ENCODE measurements around the gene HELB.

Gene HELB

GRCh38 chr12:66301944-66302826 lies at the start of gene HELB:
TSS of gene HELB (plus strand) at chr12:66302493. CDS start at chr12:66302604, 111 bp downstream.
- DNase-seq = peak; percentile 97

GRCh38 chr12:66252771-66253170 lies 49.5 kb upstream of the HELB start:
- no peak for DNase-seq

- DNase-seq = no peak
Observed at GRCh38 chr12:66255737-66256136, 46.6 kb upstream of the HELB start.

GRCh38 chr12:66258011-66258410 lies 44.3 kb upstream of the HELB start:
- DNase-seq = no peak

GRCh38 chr12:66262737-66263136 lies 39.6 kb upstream of the HELB start:
- no peak for DNase-seq

- peak; percentile 53 for DNase-seq
Observed at GRCh38 chr12:66268562-66268961, 33.7 kb upstream of the HELB start.

GRCh38 chr12:66269142-66269541 lies 33.2 kb upstream of the HELB start:
- no peak for DNase-seq

GRCh38 chr12:66269757-66270383 lies 32.4 kb upstream of the HELB start:
- peak; percentile 75 for DNase-seq

GRCh38 chr12:66270613-66271012 lies 31.7 kb upstream of the HELB start:
- DNase-seq = no peak

GRCh38 chr12:66272650-66273049 lies 29.6 kb upstream of the HELB start:
- DNase-seq = no peak

GRCh38 chr12:66273147-66273546 lies 29.1 kb upstream of the HELB start:
- no peak for DNase-seq

GRCh38 chr12:66275040-66275439 lies 27.3 kb upstream of the HELB start:
- DNase-seq = no peak

GRCh38 chr12:66279123-66279712 lies 23.1 kb upstream of the HELB start:
- DNase-seq = peak; percentile 41

- peak; percentile 2 for DNase-seq
Observed at GRCh38 chr12:66280561-66280960, 21.7 kb upstream of the HELB start.

GRCh38 chr12:66282244-66282643 lies 20.0 kb upstream of the HELB start:
- DNase-seq = no peak

- no peak for DNase-seq
Observed at GRCh38 chr12:66287275-66287674, 15.0 kb upstream of the HELB start.

GRCh38 chr12:66288121-66288520 lies 14.2 kb upstream of the HELB start:
- DNase-seq = peak; percentile 25

- DNase-seq = no peak
Observed at GRCh38 chr12:66289485-66289884, 12.8 kb upstream of the HELB start.

GRCh38 chr12:66290716-66291200 lies 11.5 kb upstream of the HELB start:
- peak; percentile 6 for DNase-seq

- no peak for DNase-seq
Observed at GRCh38 chr12:66296176-66296683, 6.1 kb upstream of the HELB start.

GRCh38 chr12:66297080-66297479 lies 5.2 kb upstream of the HELB start:
- DNase-seq = no peak

- DNase-seq = no peak
Observed at GRCh38 chr12:66297923-66298322, 4.4 kb upstream of the HELB start.

GRCh38 chr12:66302827-66303169 lies 505 bp downstream of the HELB start:
- peak; percentile 89 for DNase-seq
